RWPE1 (cell line): Measurements from ENCODE around the gene RBM20.
"Not testable (repeated sequence)": the region's sequence is repeated elsewhere in the genome, so short reads cannot be mapped to it uniquely, and the experiment has no call there.

ENCODE experiments used
- CTCF ChIA-PET: fragments of 350-600 bp; sonication (Branson Sonifier 250); formaldehyde crosslinking; extraction: SDS; loops from one replicate; lab custom pipeline; 2021; lab: Yijun Ruan, JAX
- POLR2A ChIA-PET: fragments of 400-600 bp; formaldehyde crosslinking; extraction: SDS; loops from one replicate; lab custom pipeline; 2020; ENCODE audit warnings: antibody characterized with exemption; ENCODE audit not compliant: low non-redundant PET; lab: Yijun Ruan, JAX
- DNase-seq: peaks from one replicate; pipeline ENCODE4 v3.0.0; 2012; ENCODE audit warnings: low spot score
- H3K27ac ChIP-seq: fragments of 450-650 bp; 2 replicates; pipeline ENCODE4 v1.5.1; 2017
- CTCF ChIP-seq: fragments of 450-650 bp; conservative IDR thresholded peaks from 2 replicates; pipeline ENCODE4 v1.5.1; 2017; ENCODE audit warnings: low read depth, mild to moderate bottlenecking

Gene RBM20

DNA sequence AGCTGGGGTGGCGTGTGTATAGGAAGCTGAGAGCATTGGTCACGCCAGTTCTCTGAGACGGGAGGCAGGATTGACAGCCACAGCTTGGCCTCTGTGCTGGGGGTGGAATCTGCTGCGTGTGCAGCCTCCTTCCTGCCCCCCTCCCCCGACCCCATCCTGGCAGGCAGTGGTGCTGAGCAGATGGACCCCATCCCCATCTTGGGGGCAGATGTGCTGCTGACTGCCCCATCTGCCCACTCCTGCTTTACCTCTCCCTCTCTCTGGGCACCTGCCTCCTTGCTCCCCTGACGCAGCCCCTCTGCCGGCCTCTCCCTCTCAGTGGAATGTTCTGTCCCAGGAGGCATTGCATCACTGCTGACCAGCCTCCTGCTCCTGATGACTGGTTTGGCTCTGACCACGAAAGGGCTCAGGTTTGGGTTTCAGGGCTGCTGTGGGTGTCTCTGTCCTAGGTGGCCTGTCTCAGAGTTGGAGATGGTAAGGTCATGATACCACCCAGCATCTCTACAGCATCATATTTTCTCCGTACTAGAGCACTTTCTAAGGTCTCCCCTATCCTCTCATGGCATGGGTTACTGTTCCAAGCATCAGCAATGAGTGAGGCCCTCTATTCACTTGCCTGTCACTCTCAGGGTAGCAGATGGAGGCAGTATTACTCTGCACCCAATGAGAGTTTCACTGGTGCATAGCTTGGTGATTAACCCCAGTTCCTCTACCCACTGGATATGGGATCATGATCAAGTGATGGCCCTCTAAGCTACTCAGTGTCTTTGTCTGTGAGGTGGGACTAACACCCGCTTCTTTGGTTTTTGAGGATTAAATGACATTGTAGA, 81.9 kb downstream of the RBM20 start:
- DNase-seq, result no peak
- no peak for TF ChIP-seq CTCF
- H3K27ac ChIP-seq, result no peak overlapping the region
- ChIA-PET CTCF (no interaction called here), POLR2A (no interaction called here)

DNA sequence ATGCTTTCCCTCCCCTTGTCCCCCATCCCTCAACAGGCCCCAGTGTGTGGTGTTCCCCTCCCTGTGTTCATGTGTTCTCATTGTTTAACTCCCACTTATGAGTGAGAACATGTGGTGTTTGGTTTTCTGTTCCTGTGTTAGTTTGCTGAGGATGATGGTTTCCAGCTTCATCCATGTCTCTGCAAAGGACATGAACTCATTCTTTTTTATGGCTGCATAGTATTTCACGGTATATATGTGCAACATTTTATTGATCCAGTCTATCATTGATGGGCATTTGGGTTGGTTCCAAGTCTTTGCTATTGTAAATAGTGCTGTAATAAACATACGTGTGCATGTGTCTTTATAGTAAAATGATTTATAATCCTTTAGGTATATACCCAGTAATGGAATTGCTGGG, 83.6 kb downstream of the RBM20 start:
- POLR2A ChIA-PET, DNase-seq, H3K27ac ChIP-seq: not testable (repeated sequence)
- CTCF ChIA-PET, result interaction anchor here (0.6 kb wide), 1 partner anchor 567 kb away, joined by 4 read pairs; no protein-coding TSS in a partner anchor

DNA sequence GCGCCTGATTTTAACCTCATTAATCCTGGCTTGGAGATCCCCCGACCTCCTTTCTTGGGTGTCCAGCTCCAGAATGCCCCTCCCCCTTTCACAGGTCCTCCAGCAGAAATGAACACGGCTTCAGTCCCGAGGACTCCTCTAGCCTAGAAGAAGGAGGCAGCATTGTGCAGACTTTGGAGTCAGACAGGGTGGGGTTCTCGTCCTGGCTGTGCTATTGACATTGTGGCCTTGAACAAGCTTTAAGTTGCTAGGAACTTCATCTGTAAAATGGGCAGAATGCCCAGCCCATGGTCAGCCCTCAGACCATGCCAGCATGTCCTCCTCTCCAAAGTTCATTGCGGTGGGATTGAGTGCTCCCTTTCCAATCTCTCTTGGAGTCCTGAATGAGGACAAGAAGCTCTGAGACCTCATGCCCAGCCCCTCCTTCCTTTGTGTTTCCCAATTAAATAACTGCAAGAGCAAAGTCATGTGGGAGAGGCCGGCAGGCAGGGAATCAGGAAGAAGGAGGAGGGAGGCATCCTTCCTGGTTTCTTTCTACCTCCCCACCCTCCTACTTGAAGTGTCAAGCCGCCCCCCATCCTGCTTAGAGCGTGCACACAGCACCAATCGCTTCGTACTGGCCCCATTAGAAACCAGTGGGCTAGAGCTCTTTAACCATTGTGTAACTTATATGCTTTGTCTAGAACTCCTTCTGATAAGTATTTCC, 86.4 kb downstream of the RBM20 start:
- H3K27ac ChIP-seq, result no peak overlapping the region
- DNase-seq, result no peak
- ChIA-PET CTCF (interaction anchor here (0.6 kb wide), 1 partner anchor 790 kb away, joined by 3 read pairs; no protein-coding TSS in a partner anchor), POLR2A (interaction anchor here (0.5 kb wide), 1 partner anchor 1394 kb away, joined by 3 read pairs; no protein-coding TSS in a partner anchor)
- TF ChIP-seq CTCF, result no peak

DNA sequence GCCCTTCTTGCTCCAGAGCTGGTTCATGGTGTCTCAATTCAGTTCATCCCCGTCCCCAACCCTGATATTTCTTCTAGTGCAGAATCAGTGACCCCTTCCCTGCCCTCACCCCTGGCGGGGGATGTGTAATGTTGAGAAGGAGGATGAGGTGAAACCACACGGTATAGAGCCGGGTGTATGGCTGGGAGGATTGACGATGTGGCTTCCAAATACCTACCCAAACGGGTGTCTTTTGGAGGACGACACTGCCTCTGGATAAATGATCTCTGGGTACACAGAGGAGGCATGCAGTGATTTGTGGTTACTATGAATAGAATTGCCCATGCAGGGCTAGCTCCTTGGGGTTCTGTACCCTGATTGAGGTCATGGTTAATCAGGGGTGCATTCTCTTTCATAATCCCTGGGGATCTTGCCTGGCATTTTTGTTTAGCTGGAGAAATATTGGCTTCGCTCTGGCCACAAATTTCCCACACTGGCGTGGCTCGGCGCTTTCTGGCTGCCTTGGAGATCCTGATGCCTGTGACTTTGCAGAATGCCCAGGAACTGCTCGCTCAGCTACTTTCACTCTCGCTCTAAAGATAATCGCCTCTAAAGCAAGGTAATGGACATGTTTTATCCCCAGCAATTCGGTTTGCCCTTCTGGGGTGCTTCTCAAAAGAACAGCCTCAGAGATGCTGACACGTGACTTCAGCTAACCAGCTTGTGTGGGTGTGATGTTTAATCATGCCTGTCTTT, 89.2 kb downstream of the RBM20 start:
- H3K27ac ChIP-seq, result no peak overlapping the region
- TF ChIP-seq CTCF, result no peak
- DNase-seq, result no peak
- ChIA-PET POLR2A (interaction anchor here (0.5 kb wide), 1 partner anchor 25 kb away, joined by 4 read pairs; no protein-coding TSS in a partner anchor), CTCF (interaction anchor here (0.5 kb wide), 1 partner anchor 266 kb away, joined by 3 read pairs; no protein-coding TSS in a partner anchor)

DNA sequence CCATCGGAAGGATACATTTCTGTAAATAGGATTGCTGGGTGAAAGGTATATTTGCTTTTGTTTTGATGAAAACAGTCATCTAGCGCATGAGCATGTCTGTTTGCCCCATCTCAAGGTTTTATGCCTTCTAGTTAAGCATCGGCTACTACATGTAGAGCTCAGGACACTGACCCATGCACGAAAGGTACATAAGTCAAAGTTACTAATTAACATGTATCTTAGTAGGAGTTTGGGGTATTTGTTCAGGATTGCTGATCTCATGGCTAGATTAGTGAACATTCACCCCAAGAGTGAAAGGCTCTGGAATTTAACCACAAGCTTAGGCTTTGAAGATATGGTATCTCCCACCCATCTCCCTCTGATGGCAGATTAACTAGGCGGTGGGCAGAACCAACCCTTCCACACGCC, 91.5 kb downstream of the RBM20 start:
- ChIA-PET CTCF (interaction anchor here (0.8 kb wide), 1 partner anchor 111 kb away, joined by 3 read pairs; no protein-coding TSS in a partner anchor), POLR2A (no interaction called here)
- DNase-seq, result no peak
- TF ChIP-seq CTCF, result no peak
- no peak overlapping the region for H3K27ac ChIP-seq

DNA sequence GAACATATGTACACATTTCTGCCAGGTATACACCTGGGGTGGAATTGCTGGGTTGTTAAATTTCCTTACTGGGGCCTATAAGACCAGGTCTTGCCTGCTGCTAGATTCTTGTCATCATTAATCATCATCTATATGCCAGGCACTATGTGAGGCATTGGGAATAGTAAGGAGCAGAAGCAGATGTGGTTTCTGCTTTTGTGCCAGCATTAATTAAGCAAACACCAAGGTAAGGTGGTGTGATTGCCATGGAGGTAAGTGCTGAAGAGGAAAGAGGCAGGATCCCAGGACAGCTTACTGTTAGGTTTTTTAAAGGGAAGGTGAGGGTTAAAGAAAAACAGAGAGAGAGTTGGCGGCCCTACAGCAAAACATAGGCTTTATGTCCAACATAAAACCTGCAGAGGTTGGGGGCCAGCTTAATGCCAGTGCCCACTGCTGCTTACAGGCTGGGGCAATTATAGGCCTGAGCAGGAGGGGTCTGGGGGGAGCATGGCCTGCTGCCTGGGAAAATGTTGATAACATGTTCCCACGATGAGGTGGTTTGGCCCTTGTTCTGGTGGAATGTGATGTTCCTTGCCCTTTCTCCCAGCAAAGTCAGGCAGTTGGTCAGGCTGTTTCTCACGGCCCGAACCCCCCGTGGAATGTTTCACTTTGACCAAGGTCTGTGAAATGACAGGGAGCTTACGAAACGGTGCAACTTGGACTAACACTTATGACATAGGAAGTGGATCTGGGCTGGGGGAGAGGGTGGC, 93.9 kb downstream of the RBM20 start:
- no peak for DNase-seq
- H3K27ac ChIP-seq, result no peak overlapping the region
- ChIA-PET POLR2A (no interaction called here), CTCF (interaction anchor here (1.3 kb wide), 1 partner anchor 156 kb away, joined by 4 read pairs; no protein-coding TSS in a partner anchor)
- TF ChIP-seq CTCF, result no peak
